SH-SY5Y (cell line): Measurements from ENCODE around the gene CDK10.

Experiments used
- GATA2 ChIP-seq: IDR thresholded peaks from 2 replicates; pipeline ENCODE4 v1.6.1; 2011; ENCODE audit warnings: mild to moderate bottlenecking, low read depth, low read length
- GATA3 ChIP-seq: IDR thresholded peaks from 2 replicates; pipeline ENCODE4 v1.6.1; 2011; ENCODE audit warnings: low read depth, mild to moderate bottlenecking, low read length, moderate library complexity

GRCh38 chr16:89667633-89668032, 18.9 kb upstream of the CDK10 start:
- no peak for TF ChIP-seq GATA2
- no peak for TF ChIP-seq GATA3
